ENCODE measurements around the gene HS3ST1.
"Not testable (repeated sequence)": the region's sequence is repeated elsewhere in the genome, so short reads cannot be mapped to it uniquely, and the experiment has no call there.

Gene HS3ST1

DNA sequence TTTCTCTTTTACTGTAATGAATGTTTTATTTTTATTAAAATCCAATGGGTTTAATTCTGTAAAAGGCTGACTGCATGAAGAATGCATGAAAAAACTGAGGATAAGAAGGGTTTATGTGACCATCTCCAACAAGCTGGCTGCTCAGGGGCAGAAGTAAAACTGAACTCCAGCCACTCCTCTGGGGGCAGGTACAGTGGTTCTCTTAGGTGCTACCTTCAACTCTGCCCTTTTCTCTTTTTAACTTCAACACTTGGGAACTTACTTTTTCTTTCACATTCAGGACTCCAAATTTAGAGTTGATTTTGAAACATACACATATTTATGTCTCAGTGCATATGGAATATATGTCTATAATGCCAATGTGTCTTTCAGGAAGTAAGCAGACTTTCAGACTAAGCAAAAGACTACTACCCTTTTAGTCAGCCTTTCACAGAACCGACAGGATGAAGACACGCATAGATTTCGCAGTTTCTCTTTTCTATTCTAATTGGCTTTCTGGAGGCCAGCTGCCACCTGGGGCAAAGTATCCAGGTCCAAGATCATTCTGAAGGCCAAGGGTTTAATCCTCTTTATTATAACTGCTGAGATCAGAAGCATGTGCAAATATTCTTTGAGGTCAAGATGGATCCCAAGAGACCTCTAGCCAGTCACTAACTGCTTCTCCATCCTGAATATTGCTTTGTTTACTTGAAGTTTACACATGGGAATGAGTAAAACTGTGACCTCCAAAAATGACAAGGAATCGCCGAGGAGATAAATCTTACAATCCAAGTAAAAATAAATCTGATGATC lies 30.7 kb downstream of the HS3ST1 start:
- no peak for DNase-seq

DNA sequence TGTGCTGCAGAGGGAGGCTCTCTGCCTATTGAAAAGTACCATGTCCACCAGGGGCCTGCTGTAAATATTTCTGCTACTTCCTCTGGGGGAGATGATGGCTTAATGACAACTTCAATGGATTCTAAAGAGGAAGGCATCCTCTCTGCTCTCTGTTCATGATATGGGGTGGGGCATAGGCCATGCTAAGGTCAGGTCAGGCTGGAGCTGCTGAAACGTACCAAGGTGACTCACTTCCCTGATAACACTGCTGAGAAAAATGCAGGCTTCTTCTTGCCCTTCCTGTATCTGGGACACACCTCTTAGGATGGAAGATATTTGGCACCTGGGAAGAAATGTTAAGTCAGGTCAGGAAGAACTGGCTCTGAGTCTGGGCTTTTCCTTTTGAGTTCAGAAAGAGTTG lies 31.5 kb downstream of the HS3ST1 start:
- DNase-seq = no peak

DNA sequence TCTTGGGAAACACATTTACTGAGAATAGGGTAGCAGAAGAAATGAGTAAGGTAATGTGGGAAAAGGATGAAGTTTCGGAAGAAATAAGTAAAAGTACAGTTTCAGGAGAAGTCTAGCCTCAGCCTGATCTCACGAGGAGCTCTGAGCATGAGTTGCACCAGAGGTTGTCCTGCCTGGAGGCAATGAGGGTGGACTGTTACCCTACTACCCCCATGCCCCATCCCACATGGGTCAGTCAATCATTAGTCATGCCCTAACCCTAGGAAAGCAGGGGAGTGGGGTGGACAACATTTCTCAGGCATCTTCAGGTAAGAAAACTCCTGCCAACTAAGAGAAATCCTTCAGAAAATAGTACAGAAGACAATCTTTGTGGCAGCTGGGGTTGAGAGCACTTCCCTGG lies 35.1 kb downstream of the HS3ST1 start:
- DNase-seq = no peak

DNA sequence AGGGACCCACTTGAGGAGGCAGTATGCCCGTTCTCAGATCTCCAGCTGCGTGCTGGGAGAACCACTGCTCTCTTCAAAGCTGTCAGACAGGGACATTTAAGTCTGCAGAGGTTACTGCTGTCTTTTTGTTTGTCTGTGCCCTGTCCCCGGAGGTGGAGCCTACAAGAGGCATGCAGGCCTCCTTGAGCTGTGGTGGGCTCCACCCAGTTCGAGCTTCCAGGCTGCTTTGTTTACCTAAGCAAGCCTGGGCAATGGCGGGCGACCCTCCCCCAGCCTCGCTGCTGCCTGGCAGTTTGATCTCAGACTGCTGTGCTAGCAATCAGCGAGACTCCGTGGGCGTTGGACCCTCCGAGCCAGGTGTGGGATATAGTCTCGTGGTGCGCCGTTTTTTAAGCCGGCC lies 44.6 kb downstream of the HS3ST1 start:
- not testable (repeated sequence) for DNase-seq

DNA sequence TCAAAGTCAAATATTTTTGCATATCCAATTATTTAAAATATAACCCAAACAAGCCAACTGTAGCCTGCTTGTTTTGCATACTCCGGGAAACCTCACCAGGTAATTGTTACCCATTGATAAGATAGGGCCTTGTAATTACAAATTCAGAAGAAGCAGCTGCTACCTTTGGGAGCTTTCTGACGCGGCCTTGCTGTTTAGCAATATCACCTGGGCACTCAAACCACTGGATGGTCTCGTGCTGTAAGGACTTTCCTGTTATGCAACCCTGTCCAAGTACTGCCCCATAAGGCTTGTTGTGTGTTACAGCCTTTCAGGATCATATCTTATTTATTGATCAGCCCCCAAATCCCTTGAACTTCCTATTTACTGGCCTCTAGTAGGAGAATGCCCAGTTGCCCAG lies 52.1 kb downstream of the HS3ST1 start:
- DNase-seq = no peak

DNA sequence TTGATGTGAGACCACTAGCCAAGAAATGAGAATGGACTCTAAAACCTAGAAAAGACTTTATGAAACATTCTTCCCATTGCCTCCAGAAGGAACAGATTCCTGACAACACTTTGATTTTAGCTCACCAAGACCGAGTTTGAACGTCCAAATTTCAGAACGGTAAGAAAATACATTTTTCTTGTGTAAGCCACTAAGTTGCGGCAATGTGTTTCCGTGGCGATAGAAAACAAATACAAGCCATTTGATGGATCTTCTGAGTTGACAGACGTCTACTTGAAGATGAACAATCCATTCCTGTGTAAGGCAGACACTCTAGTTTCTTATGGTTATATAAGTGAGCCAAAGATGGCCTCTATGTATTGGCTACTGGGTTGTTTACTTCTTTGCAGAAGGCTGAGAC lies 52.5 kb downstream of the HS3ST1 start:
- no peak for DNase-seq

DNA sequence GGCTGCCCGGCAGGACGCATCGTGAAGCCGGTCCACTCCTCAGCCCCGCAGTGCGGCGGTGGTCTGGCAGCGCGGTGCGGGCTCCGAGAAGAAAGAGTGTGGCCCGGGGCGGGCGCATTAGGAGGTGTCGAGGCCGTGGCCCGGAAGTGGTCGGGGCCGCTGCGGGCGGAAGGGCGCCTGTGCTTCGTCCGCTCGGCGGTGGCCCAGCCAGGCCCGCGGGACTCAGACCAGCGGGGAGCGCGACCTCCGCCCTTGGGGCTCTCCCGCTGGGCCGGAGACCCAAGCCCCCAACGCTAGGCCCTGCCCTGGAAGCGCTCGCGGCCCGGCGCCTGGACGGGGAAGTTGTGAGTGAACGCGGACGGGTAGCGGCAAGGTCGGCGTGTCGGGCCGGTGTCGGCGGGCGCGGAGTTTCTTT lies 60.0 kb downstream of the HS3ST1 start:
- no peak for DNase-seq

DNA sequence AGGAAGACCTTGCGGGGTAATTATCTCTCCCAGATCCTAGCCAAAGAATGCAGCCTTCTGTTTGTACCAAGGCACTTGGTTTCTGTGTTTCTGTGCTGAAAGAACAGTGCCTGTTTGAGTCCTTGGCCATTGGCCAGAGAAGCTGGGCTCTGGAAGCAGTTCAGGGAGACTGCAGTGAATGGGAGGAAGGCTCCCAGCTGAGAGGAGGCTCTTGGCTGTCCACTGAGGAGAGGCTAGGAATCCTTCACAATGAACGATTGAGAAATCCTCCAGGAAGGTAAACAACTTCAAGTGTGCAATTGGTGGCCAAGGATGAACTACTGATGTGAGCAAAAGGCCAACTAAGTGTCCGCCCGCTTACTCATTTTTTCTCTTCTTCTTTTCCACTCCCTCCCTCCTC lies 61.3 kb downstream of the HS3ST1 start:
- DNase-seq = no peak

DNA sequence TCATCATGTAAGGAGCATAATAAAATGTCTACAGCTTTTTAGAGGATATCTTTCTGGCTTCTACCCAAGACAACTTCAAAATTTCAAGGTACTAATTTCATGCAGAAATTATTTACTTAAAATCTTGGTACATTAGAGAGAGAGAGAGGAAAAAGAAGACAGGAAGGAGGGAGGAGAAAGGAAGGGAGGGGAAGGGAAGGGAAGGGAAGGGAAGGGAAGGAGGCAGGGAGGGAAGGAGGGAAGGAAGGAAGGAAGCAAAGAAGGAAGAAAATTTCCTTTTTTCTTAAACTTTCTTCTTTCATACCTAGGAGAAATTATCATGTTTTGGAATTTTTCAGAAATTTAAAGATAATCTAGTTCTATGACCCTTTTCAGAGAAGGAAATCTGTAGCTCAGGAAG lies 61.8 kb downstream of the HS3ST1 start:
- DNase-seq = no peak

DNA sequence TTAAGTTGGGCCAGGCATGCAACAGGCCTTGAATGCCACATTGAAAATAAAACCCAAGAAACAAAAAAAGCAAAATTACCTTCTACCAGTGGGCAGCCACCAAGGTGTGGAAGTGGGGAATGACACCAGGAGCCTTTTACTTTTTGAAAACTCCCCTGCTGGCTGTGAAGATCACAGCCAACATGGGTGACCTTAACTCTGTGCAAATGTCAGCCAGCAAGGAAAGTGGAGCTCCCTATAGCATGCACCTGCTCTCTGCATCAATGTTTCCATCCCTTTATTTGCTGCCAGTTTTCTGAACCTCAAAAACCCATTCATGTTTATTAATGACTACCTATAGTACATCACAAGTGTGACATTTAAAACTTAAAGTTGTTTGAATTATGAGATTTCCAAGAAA lies 63.7 kb downstream of the HS3ST1 start:
- DNase-seq = no peak

DNA sequence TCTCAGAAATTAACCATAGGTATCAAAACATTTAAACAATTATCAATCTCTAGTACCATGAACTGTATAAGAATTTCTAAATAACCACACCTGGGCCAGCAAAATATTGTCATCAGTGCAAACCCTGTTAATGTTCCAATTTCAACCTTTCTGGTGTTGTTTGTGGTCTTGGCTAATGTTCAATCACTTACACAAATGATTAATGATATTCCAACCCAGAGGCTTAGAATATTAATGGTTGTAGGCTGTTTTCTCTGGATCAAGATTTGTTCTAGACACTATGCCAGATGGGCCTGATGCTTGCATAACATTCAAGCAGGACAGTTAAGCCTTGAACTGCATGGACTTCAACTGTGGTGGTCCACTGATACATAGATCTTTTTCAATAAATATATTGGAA lies 69.1 kb downstream of the HS3ST1 start:
- DNase-seq = no peak

DNA sequence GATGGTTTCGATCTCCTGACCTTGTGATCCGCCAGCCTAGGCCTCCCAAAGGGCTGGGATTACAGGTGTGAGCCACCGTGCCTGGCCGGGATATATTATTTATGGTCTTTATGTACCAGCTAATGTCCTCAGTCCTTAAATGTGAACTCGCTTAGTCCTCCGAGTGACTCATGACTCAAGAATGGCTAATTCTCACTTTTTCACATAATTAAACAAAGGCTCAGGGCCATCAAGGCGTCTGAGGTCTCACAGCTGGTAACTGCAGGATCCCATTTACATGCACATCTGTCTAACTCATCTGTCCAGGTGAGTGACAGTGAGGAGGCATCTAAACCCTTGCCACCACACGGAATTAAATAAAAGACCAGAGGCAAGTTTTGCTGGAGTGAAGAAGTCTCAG lies 73.5 kb downstream of the HS3ST1 start:
- no peak for DNase-seq

DNA sequence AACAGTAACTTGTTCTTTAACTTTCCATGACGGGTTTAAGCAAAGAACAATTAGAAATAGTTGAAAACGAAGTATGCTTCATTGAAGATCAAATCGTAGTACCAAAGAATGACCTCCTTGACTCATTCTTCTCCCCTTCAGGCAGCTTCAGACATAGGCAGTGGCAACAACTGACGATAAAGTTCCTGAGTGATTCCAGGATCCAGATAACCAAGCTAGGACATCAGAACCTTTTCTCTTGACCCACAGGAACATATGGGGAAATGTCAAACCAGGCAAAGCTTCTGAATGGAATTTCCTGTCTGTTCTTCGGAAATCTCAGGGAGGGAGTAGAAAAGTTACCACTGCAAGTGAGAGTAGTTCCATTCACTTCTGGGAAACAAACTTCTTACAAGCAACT lies 74.2 kb downstream of the HS3ST1 start:
- DNase-seq = no peak

DNA sequence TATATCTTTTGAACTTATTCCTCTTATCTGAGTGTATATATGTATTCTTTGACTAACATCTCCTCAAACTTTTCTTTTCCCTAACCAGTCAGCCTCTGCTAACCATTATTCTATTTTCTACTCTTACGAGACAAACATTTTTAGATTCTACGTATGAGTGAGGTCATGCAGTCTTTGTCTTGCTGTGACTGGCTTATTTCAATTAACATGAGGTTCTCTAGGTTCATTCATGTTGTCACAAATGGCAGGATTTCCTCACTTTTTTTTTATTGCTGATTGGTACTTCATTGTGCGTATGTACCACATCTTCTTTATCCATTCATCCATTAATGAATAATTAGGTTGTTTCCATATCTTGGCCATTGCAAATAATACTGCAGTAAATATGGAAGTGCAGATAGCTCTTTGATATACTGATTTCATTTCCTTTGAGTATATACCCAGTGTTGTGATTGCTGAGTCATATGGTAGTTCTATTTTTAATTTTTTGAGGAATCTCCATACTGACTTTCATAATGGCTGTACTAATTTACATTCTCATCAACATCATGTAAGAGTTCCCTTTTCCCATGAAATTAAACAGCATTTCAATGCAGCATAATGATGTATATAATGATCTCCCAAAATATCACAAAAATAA lies 80.1 kb downstream of the HS3ST1 start:
- no peak for DNase-seq

DNA sequence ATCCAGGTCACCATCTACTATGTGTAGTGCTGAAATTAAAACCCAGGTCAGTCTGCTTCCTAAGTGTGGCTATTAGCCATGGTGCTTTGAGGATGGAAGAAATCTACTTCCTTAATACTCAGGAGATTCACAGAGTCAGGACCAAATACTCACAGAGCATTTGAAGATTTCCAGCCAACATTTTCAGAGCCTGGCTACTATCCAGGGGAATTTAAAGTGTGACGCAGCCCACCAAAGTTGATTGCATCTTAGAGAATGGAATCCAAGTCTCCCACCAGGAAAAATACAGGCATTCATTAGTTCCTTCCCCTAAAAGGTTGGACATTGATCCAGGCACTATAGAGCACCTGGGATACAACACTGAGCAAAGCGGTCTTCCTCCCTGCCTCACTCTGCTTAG lies 83.8 kb downstream of the HS3ST1 start:
- DNase-seq = no peak

DNA sequence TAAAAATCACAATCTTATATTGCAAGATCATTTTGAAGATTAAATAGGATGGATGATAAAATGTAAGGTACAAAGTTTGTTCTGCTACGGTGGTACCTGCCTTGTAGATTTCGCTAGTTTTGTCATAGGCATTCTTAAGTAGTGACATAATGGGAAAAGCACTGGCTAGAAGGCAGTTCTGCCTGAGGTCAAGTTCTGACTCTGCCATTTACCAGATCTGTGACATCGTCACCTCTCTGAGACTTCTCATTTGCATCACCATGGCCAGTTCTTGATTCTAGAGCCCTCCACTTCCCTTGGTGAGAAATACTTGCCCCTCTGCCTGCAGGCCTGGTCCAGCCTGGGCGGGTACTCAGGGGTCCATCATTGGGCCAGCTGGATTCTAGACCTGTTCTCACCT lies 85.2 kb downstream of the HS3ST1 start:
- no peak for DNase-seq
